ENCODE measurements around the gene NUDT19. TPM values are rescaled to one million over a fixed set of nuclear protein-coding genes. Genes with fewer than 3 reads are reported as not detected.

NUDT19 gene
- total RNA-seq, 1 donor from 2014 or later = 12.5 TPM

Small RNA genes within 50 kb of the gene (small RNA-seq; reads per million reads assigned to genes)
- gene RN7SL789P = not detected

Other genes starting within 250 kb of the NUDT19 start
- gene PDCD5, start 110.6 kb upstream of the NUDT19 start, total RNA-seq = 115 TPM
- gene ANKRD27, start 16.6 kb upstream of the NUDT19 start, total RNA-seq = 32.4 TPM
- 0.49 TPM for gene RGS9BP, start 16.0 kb upstream of the NUDT19 start, total RNA-seq
- gene TDRD12, start 27.9 kb downstream of the NUDT19 start, total RNA-seq = 0.74 TPM
- not detected for gene SLC7A9, start 177.9 kb downstream of the NUDT19 start, total RNA-seq

All from vagina (tissue), 1 donor.